ENCODE data around the gene OSBPL8.
"Not testable (repeated sequence)": the region's sequence is repeated elsewhere in the genome, so short reads cannot be mapped to it uniquely, and the experiment has no call there.

Gene OSBPL8

DNA sequence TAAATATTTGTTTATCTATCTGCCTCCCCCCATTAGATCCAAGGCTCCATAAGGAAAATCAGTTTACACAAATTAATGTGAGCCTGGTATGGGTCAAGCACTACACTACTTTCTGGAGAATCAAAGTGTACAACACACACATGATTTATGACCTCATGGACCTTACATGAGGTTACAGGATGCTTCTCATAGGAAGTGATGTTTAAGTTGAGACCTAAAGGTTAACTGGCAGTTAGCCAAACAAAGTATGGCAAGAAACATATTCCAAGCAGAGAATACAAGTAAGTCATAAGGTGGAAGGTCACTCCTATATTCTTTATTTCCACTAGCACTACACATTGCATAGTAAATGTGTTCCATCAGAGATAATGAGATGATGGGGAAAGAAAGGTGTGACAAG, 39.2 kb downstream of the OSBPL8 start:
- Mint-ChIP-seq H3K36me3 (ENCODE audit: low read depth) (peaks cover 74% of the 10 kb centered on the region), H3K27ac (no peak overlapping the region), H3K27me3 (no peaks in the 10 kb centered on the region), H3K9me3 (peaks cover 15% of the 10 kb centered on the region), H3K4me1 (ENCODE audit: low read depth) (peaks cover 60% of the 10 kb centered on the region), H3K4me3 (no peak overlapping the region)
- no peak for DNase-seq

GRCh38 chr12:76519538-76519937, 40.0 kb downstream of the OSBPL8 start:
- Mint-ChIP-seq H3K4me1 (ENCODE audit: low read depth) (peaks cover 63% of the 10 kb centered on the region), H3K4me3 (no peak overlapping the region), H3K36me3 (ENCODE audit: low read depth) (peaks cover 79% of the 10 kb centered on the region), H3K27ac (peak overlapping the region; percentile 14), H3K27me3 (no peaks in the 10 kb centered on the region), H3K9me3 (peaks cover 15% of the 10 kb centered on the region)
- DNase-seq = no peak

- no peak overlapping the region for H3K4me3 Mint-ChIP-seq
- H3K27me3 Mint-ChIP-seq = no peaks in the 10 kb centered on the region
- peaks cover 76% of the 10 kb centered on the region for H3K36me3 Mint-ChIP-seq (ENCODE audit: low read depth)
- peaks cover 17% of the 10 kb centered on the region for H3K9me3 Mint-ChIP-seq
- peaks cover 62% of the 10 kb centered on the region for H3K4me1 Mint-ChIP-seq (ENCODE audit: low read depth)
- H3K27ac Mint-ChIP-seq = peak overlapping the region; percentile 63
- no peak for DNase-seq
These were observed 40.9 kb downstream of the OSBPL8 start for GRCh38 chr12:76518699-76519098.

- H3K4me1 Mint-ChIP-seq (ENCODE audit: low read depth) = peaks cover 45% of the 10 kb centered on the region
- H3K4me3 Mint-ChIP-seq = no peak overlapping the region
- DNase-seq = no peak
- no peak overlapping the region for H3K27ac Mint-ChIP-seq
- no peaks in the 10 kb centered on the region for H3K27me3 Mint-ChIP-seq
- H3K9me3 Mint-ChIP-seq = peaks cover 21% of the 10 kb centered on the region
- H3K36me3 Mint-ChIP-seq (ENCODE audit: low read depth) = peaks cover 51% of the 10 kb centered on the region
These were observed 44.3 kb downstream of the OSBPL8 start for GRCh38 chr12:76515271-76515670.

- Mint-ChIP-seq H3K36me3 (ENCODE audit: low read depth) (peaks cover 35% of the 10 kb centered on the region), H3K4me1 (ENCODE audit: low read depth) (peaks cover 30% of the 10 kb centered on the region), H3K9me3 (peaks cover 16% of the 10 kb centered on the region)
- not testable (repeated sequence) for H3K27ac Mint-ChIP-seq, H3K27me3 Mint-ChIP-seq, DNase-seq, H3K4me3 Mint-ChIP-seq
These were observed 48.4 kb downstream of the OSBPL8 start for GRCh38 chr12:76511116-76511716.

DNA sequence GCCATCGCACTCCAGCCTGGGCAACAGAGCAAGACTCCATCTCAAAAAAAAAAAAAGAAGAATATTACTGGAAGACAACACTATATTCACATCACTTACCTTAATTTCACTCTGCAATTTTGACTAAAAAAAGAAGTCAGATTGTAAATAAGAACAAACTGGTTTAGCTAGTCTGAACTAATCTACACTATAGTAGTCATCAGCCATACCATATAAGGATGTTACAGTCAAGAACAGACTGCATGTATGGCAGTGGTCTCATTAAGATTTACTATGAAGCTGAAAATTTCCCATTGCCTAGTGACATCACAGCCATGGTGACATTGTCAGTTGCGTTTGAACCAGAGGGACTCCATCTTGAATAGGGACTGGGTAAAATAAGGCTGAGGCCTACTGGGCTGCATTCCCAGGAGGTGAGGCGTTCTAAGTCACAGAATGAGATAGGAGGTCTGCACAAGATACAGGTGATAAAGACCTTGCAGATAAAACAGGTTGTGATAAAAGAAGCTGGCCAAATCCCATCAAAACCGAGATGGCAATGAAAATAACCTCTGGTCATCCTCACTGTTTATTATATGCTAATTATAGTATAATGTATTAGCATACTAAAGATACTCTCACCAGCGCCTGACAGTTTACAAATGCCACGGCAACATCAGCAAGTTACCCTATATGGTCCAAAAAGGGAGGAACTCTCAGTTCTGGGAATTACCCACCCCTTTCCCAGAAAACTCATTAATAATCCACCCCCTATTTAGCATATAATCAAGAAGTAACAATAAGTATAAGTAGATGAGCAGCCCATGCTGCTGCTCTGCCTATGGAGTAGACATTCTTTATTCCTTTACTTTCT, 51.2 kb downstream of the OSBPL8 start:
- no peak overlapping the region for H3K27ac Mint-ChIP-seq
- no peaks in the 10 kb centered on the region for H3K27me3 Mint-ChIP-seq
- peaks cover 29% of the 10 kb centered on the region for H3K4me1 Mint-ChIP-seq (ENCODE audit: low read depth)
- H3K36me3 Mint-ChIP-seq (ENCODE audit: low read depth) = peaks cover 34% of the 10 kb centered on the region
- DNase-seq = no peak
- peaks cover 14% of the 10 kb centered on the region for H3K9me3 Mint-ChIP-seq
- H3K4me3 Mint-ChIP-seq = no peak overlapping the region

DNA sequence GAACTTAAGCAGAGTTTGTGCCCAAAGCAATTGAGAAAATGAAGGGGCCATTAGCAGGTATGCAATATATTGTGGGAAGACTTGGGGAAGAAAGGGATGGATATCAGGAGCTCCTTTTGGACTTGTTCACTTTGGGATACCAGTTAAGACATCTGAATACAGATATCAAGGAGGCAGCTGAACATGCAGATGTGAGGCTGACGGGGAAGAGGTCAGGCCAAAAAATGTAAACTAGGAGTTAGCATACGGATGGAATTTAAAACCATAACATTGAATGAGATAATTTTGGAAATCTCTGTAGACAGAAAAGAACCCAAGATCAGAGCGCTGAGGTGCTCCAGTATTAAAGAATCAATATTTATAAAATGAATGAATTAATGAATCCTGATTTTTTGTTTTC, 53.4 kb downstream of the OSBPL8 start:
- H3K9me3 Mint-ChIP-seq = peaks cover 2% of the 10 kb centered on the region
- H3K4me3 Mint-ChIP-seq = no peak overlapping the region
- no peak overlapping the region for H3K27ac Mint-ChIP-seq
- H3K4me1 Mint-ChIP-seq (ENCODE audit: low read depth) = peaks cover 41% of the 10 kb centered on the region
- H3K36me3 Mint-ChIP-seq (ENCODE audit: low read depth) = peaks cover 47% of the 10 kb centered on the region
- no peaks in the 10 kb centered on the region for H3K27me3 Mint-ChIP-seq
- DNase-seq = no peak

DNA sequence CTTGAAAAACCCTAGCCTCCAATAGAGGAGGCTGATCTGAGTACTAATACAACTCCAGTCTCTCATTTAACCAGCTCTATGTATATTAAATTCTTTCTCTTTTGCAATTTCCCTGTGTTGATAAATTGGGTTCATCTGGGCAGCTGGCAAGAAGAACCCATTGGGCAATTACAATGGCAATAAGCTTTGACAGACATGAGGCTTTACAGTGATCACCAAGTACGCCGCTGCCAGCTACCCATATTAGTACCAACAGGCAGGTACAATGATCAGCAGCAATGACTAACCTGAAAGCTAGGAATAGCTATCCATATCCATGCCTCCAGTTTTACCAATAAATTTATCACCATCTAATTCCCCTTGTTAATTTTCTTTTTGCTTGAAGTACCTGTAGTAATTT, 54.5 kb downstream of the OSBPL8 start:
- peaks cover 2% of the 10 kb centered on the region for H3K9me3 Mint-ChIP-seq
- no peak overlapping the region for H3K27ac Mint-ChIP-seq
- H3K27me3 Mint-ChIP-seq = no peaks in the 10 kb centered on the region
- peaks cover 36% of the 10 kb centered on the region for H3K4me1 Mint-ChIP-seq (ENCODE audit: low read depth)
- no peak overlapping the region for H3K4me3 Mint-ChIP-seq
- DNase-seq = no peak
- peaks cover 44% of the 10 kb centered on the region for H3K36me3 Mint-ChIP-seq (ENCODE audit: low read depth)

GRCh38 chr12:76504606-76505005, 55.0 kb downstream of the OSBPL8 start:
- peaks cover 33% of the 10 kb centered on the region for H3K4me1 Mint-ChIP-seq (ENCODE audit: low read depth)

DNA sequence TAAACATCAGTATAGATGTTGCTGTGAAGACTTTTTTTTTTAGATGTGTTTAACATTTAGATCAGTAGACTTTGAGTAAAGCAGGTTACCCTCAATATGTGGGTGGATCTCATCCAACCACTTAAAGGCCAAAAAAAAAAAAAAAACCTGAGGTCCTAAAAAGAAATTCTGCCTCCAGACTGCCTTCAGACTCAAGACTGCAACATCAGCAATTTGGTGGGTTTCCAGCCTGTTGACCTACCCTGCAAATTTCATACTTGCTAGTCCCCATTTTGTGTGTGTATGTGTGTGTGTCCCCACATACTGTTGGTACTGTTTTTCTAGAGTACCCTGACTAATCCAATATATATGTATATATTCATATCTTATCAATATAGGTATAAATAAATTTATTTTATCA, 55.6 kb downstream of the OSBPL8 start:
- Mint-ChIP-seq H3K27me3 (no peaks in the 10 kb centered on the region), H3K4me1 (ENCODE audit: low read depth) (peaks cover 31% of the 10 kb centered on the region), H3K27ac (no peak overlapping the region), H3K36me3 (ENCODE audit: low read depth) (peaks cover 44% of the 10 kb centered on the region), H3K9me3 (peaks cover 2% of the 10 kb centered on the region), H3K4me3 (no peak overlapping the region)
- no peak for DNase-seq

More at GRCh38 chr12:76504606-76505005, 55.0 kb downstream of the OSBPL8 start:
- H3K27ac Mint-ChIP-seq = no peak overlapping the region
- H3K36me3 Mint-ChIP-seq (ENCODE audit: low read depth) = peaks cover 44% of the 10 kb centered on the region
- no peaks in the 10 kb centered on the region for H3K27me3 Mint-ChIP-seq
- DNase-seq = no peak
- H3K4me3 Mint-ChIP-seq = no peak overlapping the region
- peaks cover 2% of the 10 kb centered on the region for H3K9me3 Mint-ChIP-seq

DNA sequence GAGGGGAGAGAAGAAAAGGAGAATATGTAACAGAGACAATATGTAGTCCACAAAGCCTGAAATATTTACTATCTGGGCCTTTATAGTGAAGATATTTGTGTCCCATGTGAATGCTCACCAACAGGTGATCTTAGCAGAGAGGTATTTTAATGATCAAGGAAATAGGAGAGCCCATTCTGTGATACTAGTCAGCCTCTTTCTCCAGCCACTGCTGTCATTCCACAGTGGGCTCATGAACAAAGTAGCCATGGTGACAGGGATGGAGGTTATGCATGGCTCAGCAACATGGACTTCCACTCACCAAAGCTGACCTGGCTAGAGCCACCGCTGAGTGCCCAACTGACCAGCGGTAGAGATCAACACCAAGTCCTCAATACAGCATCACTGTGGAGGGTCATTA, 58.2 kb downstream of the OSBPL8 start:
- Mint-ChIP-seq H3K4me1 (ENCODE audit: low read depth) (peaks cover 29% of the 10 kb centered on the region), H3K4me3 (no peak overlapping the region), H3K9me3 (peaks cover 2% of the 10 kb centered on the region), H3K27me3 (no peaks in the 10 kb centered on the region), H3K27ac (no peak overlapping the region), H3K36me3 (ENCODE audit: low read depth) (peaks cover 44% of the 10 kb centered on the region)
- DNase-seq = no peak

GRCh38 chr12:76499136-76499535, 60.4 kb downstream of the OSBPL8 start:
- not testable (repeated sequence) for H3K4me3 Mint-ChIP-seq, H3K27ac Mint-ChIP-seq, DNase-seq, H3K27me3 Mint-ChIP-seq
- peaks cover 18% of the 10 kb centered on the region for H3K9me3 Mint-ChIP-seq
- H3K36me3 Mint-ChIP-seq (ENCODE audit: low read depth) = peaks cover 47% of the 10 kb centered on the region
- H3K4me1 Mint-ChIP-seq (ENCODE audit: low read depth) = peaks cover 19% of the 10 kb centered on the region

- Mint-ChIP-seq H3K36me3 (ENCODE audit: low read depth) (peaks cover 50% of the 10 kb centered on the region), H3K9me3 (peaks cover 26% of the 10 kb centered on the region), H3K27me3 (no peaks in the 10 kb centered on the region), H3K4me1 (ENCODE audit: low read depth) (peaks cover 11% of the 10 kb centered on the region), H3K4me3 (no peak overlapping the region), H3K27ac (no peak overlapping the region)
- DNase-seq = no peak
These were observed 64.0 kb downstream of the OSBPL8 start for GRCh38 chr12:76495556-76495955.

DNA sequence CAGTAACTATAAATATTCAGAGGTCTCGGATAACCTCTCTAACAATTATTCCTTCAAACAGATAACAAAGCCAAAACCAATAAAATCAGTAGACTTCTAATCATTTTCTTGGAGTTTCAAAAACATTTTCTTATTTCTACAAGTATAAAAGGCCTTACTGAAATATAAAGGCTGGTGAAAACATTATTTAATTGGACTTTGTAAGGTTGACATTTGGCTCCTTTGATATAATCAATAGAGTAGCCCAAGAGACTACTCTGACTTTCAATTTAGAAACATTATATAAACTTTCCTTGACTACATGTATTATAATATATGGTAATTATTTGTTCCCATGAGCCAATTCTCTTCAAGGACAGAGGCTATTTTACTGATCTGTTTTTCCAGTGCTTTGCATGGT, 68.3 kb downstream of the OSBPL8 start:
- no peak overlapping the region for H3K27ac Mint-ChIP-seq
- H3K27me3 Mint-ChIP-seq = no peaks in the 10 kb centered on the region
- peaks cover 36% of the 10 kb centered on the region for H3K4me1 Mint-ChIP-seq (ENCODE audit: low read depth)
- H3K4me3 Mint-ChIP-seq = no peak overlapping the region
- peaks cover 26% of the 10 kb centered on the region for H3K9me3 Mint-ChIP-seq
- peaks cover 71% of the 10 kb centered on the region for H3K36me3 Mint-ChIP-seq (ENCODE audit: low read depth)
- DNase-seq = no peak

DNA sequence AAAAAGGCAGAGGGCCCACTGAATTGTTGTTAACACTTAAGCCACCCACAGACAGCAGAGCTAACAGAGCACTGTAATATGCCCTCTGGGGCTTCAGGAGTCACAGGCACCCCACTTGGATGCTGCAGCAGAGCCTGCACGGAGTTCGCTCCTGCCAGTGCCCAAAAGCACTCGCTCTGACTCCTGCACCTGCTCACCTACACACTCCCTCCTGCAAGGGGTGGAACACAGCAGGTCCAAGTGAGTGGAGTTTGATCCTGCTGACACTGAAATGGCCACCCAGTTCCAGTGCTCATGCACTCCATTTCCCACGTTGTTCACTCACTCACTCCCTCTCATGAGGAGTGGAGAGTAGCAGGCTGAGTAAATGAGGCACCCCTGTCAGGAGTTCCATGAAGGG, 68.8 kb downstream of the OSBPL8 start:
- Mint-ChIP-seq H3K27me3 (no peaks in the 10 kb centered on the region), H3K4me1 (ENCODE audit: low read depth) (peaks cover 38% of the 10 kb centered on the region), H3K27ac (no peak overlapping the region), H3K9me3 (peaks cover 22% of the 10 kb centered on the region), H3K36me3 (ENCODE audit: low read depth) (peaks cover 70% of the 10 kb centered on the region), H3K4me3 (no peak overlapping the region)
- DNase-seq = no peak

Measured in activated T-cell treated with anti-CD3 and anti-CD28 coated beads, Interleukin-2, amount 50 U/mL, for 24 hours (primary cell).